Smooth muscle cell (in vitro differentiated cells): ENCODE data around the gene PRR15. TPM values are rescaled to one million over a fixed set of nuclear protein-coding genes. Genes with fewer than 3 reads are reported as not detected.

Experiments
- DNase-seq: peaks from one replicate; lab custom pipeline; 2025; ENCODE audit not compliant: unreplicated experiment; lab: John Stamatoyannopoulos, UW
- H2AFZ ChIP-seq: fragments of 200-600 bp; sonication (generic); 2 replicates; pipeline ENCODE4 v1.6.0; 2016; ENCODE audit warnings: antibody characterized with exemption, low read depth, mild to moderate bottlenecking
- H3F3A ChIP-seq: fragments of 200-600 bp; sonication (generic); 2 replicates; pipeline ENCODE4 v1.6.0; 2017; ENCODE audit warnings: antibody characterized with exemption, low read depth
- H3K27ac ChIP-seq: fragments of 200-600 bp; sonication (generic); 2 replicates; pipeline ENCODE4 v1.5.1; 2016; ENCODE audit warnings: low read depth, mild to moderate bottlenecking
- H3K27me3 ChIP-seq: fragments of 200-600 bp; sonication (generic); 2 replicates; pipeline ENCODE4 v1.6.1; 2016; ENCODE audit warnings: low read depth, mild to moderate bottlenecking
- H3K36me3 ChIP-seq: fragments of 200-600 bp; sonication (generic); 2 replicates; pipeline ENCODE4 v1.5.1; 2016; ENCODE audit warnings: low read depth
- H3K4me1 ChIP-seq: fragments of 200-600 bp; sonication (generic); 2 replicates; pipeline ENCODE4 v1.5.1; 2016; ENCODE audit warnings: low read depth
- H3K4me2 ChIP-seq: fragments of 200-600 bp; sonication (generic); 2 replicates; pipeline ENCODE4 v1.6.0; 2016; ENCODE audit warnings: mild to moderate bottlenecking
- H3K4me3 ChIP-seq: fragments of 200-600 bp; sonication (generic); 2 replicates; pipeline ENCODE4 v1.5.1; 2016; ENCODE audit warnings: mild to moderate bottlenecking
- H3K79me2 ChIP-seq: fragments of 200-600 bp; sonication (generic); 2 replicates; pipeline ENCODE4 v1.6.0; 2016; ENCODE audit warnings: low read depth, mild to moderate bottlenecking
- H3K9ac ChIP-seq: fragments of 200-600 bp; sonication (generic); 2 replicates; pipeline ENCODE4 v1.6.0; 2016; ENCODE audit warnings: low read depth
- H3K9me3 ChIP-seq: fragments of 200-600 bp; sonication (generic); replicated peaks from 2 replicates; pipeline ENCODE4 v1.5.1; 2016; ENCODE audit warnings: low read depth
- H4K20me1 ChIP-seq: fragments of 200-600 bp; sonication (generic); 2 replicates; pipeline ENCODE4 v1.6.0; 2016; ENCODE audit warnings: low read depth
- WGBS: methylation state at CpG from one replicate; pipeline ENCODE4 v1.1.7; 2016; ENCODE audit warnings: low lambda C conversion rate; 5-methylcytosine and 5-hydroxymethylcytosine counted together
- polyA plus RNA-seq: library from polyadenylated mRNA; unstranded; fragments of >200 nt; fragmentation: Nextera tagmentation; extraction: Ambion mirVana; gene quantifications from 2 replicates; pipeline ENCODE4 v1.2.1, GENCODE V29; 2016
- total RNA-seq: library from RNA; depleted of rRNA; stranded (reverse); fragments of >200 nt; gene quantifications from 2 replicates; pipeline ENCODE4 v1.2.3, GENCODE V29; 2014
- TF ChIP-seq, protein P1 (sequence below): fragments of 200-600 bp; sonication (generic); IDR thresholded peaks from 2 replicates; pipeline ENCODE4 v1.5.1; 2017; ENCODE audit warnings: borderline replicate concordance, mild to moderate bottlenecking, antibody characterized with exemption; ENCODE audit not compliant: insufficient read depth, poor library complexity, severe bottlenecking

PRR15 gene
- total and polyA plus RNA-seq, 2 experiments from 2014 or later: 0.96 to 3.8 TPM

- Histone ChIP-seq H3K27ac (no peak overlapping the region), H3K9ac (no peak overlapping the region), H3K4me3 (peak overlapping the region; percentile 62), H3K79me2 (no peaks in the 10 kb centered on the region), H3K4me2 (no peak overlapping the region), H3K27me3 (peaks cover 35% of the 10 kb centered on the region), H3K36me3 (no peaks in the 10 kb centered on the region), H2AFZ (no peak overlapping the region), H4K20me1 (no peaks in the 10 kb centered on the region), H3F3A (no peaks in the 10 kb centered on the region), H3K4me1 (peaks cover 7% of the 10 kb centered on the region), H3K9me3 (no peaks in the 10 kb centered on the region)
- no peak for DNase-seq
- TF ChIP-seq, protein P1, sequence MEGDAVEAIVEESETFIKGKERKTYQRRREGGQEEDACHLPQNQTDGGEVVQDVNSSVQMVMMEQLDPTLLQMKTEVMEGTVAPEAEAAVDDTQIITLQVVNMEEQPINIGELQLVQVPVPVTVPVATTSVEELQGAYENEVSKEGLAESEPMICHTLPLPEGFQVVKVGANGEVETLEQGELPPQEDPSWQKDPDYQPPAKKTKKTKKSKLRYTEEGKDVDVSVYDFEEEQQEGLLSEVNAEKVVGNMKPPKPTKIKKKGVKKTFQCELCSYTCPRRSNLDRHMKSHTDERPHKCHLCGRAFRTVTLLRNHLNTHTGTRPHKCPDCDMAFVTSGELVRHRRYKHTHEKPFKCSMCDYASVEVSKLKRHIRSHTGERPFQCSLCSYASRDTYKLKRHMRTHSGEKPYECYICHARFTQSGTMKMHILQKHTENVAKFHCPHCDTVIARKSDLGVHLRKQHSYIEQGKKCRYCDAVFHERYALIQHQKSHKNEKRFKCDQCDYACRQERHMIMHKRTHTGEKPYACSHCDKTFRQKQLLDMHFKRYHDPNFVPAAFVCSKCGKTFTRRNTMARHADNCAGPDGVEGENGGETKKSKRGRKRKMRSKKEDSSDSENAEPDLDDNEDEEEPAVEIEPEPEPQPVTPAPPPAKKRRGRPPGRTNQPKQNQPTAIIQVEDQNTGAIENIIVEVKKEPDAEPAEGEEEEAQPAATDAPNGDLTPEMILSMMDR: no peak
- WGBS: 86% methylated on average over 44 of the region's 56 CpGs
Measured at GRCh38 chr7:29565982-29566746, 2.5 kb downstream of the PRR15 start.

GRCh38 chr7:29567174-29567573 is 3.5 kb downstream of the PRR15 start:
- WGBS: 80% methylated on average over 2 of the region's 2 CpGs
- DNase-seq: no peak
- H3K27ac ChIP-seq: no peak overlapping the region
- H3K36me3 ChIP-seq: no peaks in the 10 kb centered on the region
- TF ChIP-seq, protein P1: no peak
- H3F3A ChIP-seq: no peaks in the 10 kb centered on the region
- H3K4me2 ChIP-seq: no peak overlapping the region
- no peaks in the 10 kb centered on the region for H4K20me1 ChIP-seq
- H2AFZ ChIP-seq: no peak overlapping the region
- H3K27me3 ChIP-seq: peaks cover 29% of the 10 kb centered on the region
- no peak overlapping the region for H3K9ac ChIP-seq
- H3K9me3 ChIP-seq: no peaks in the 10 kb centered on the region
- H3K4me1 ChIP-seq: peaks cover 7% of the 10 kb centered on the region
- H3K79me2 ChIP-seq: no peaks in the 10 kb centered on the region
- H3K4me3 ChIP-seq: peak overlapping the region; percentile 15

DNA sequence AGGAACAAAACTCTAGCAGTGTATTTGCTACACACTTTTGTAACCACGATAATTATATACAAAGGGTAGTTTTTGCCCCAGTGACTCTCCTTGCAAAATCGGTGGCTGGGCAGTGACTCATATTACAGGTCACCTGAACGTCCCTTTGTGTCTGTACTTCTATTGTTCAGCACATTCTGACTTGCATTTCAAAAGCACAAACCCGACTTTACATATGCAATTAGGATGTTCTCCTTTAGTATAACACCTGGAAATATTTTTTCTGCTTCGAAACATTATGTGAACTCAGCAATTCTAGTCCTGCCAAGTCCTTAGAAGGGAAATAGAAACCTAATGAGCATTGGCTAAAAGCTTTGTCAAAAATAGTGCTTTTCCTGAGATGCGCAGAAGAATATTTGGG is 6.0 kb downstream of the PRR15 start:
- no peaks in the 10 kb centered on the region for H3K9me3 ChIP-seq
- peak overlapping the region; percentile 52 for H3K27ac ChIP-seq
- no peaks in the 10 kb centered on the region for H3K36me3 ChIP-seq
- no peak for DNase-seq
- no peaks in the 10 kb centered on the region for H3F3A ChIP-seq
- no peak overlapping the region for H2AFZ ChIP-seq
- H3K9ac ChIP-seq: peak overlapping the region; percentile 12
- WGBS: 44% methylated on average over 6 of the region's 6 CpGs
- no peaks in the 10 kb centered on the region for H4K20me1 ChIP-seq
- H3K4me2 ChIP-seq: no peak overlapping the region
- H3K4me1 ChIP-seq: peaks cover 7% of the 10 kb centered on the region
- TF ChIP-seq, protein P1: no peak
- no peak overlapping the region for H3K4me3 ChIP-seq
- H3K27me3 ChIP-seq: peaks cover 10% of the 10 kb centered on the region
- H3K79me2 ChIP-seq: no peaks in the 10 kb centered on the region

DNA sequence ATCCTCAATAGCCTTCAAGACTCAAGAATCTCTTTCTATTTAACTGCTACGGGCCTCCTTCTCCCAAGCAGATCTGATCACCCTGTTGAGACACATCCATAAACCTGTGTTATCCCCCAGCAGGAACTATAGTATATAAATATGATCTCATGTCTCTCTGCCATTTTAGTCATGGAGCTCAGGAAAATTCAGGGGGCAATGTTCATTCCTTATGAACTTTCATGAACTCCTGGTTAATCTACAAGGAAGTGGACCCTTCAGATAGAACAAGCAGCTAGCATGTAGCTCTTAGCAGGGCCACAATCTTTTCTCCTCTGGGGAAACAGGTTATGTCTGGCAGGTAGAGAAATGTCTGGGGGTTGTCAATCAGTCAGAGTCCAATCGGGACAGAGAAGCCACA is 8.9 kb downstream of the PRR15 start:
- TF ChIP-seq, protein P1: no peak
- WGBS: 96% methylated on average over 2 of the region's 2 CpGs
- H3K9me3 ChIP-seq: no peaks in the 10 kb centered on the region
- H3K4me1 ChIP-seq: peaks cover 7% of the 10 kb centered on the region
- H3F3A ChIP-seq: no peaks in the 10 kb centered on the region
- H3K79me2 ChIP-seq: no peaks in the 10 kb centered on the region
- H4K20me1 ChIP-seq: no peaks in the 10 kb centered on the region
- H3K27me3 ChIP-seq: peaks cover 10% of the 10 kb centered on the region
- no peak overlapping the region for H2AFZ ChIP-seq
- H3K9ac ChIP-seq: no peak overlapping the region
- H3K27ac ChIP-seq: no peak overlapping the region
- H3K36me3 ChIP-seq: no peaks in the 10 kb centered on the region
- H3K4me2 ChIP-seq: no peak overlapping the region
- no peak for DNase-seq
- H3K4me3 ChIP-seq: no peak overlapping the region
